Urinary bladder (tissue), 4 donors: ENCODE results near the gene TXNDC17. TPM values are rescaled to one million over a fixed set of nuclear protein-coding genes. Genes with fewer than 3 reads are reported as not detected.
"Not testable (repeated sequence)": the region's sequence is repeated elsewhere in the genome, so short reads cannot be mapped to it uniquely, and the experiment has no call there.

Experiments
- DNase-seq: peaks from one replicate; pipeline ENCODE4 v3.0.0-alpha.2; 2015; ENCODE audit errors: extremely low spot score
- H3K27ac ChIP-seq: one replicate; pipeline ENCODE4 v1.5.1; 2013; ENCODE audit warnings: low read depth, mild to moderate bottlenecking, moderate library complexity
- H3K36me3 ChIP-seq: one replicate; pipeline ENCODE4 v1.6.1; 2013; ENCODE audit warnings: mild to moderate bottlenecking, moderate library complexity; ENCODE audit not compliant: insufficient read depth
- H3K4me1 ChIP-seq: one replicate; pipeline ENCODE4 v1.6.1; 2013; ENCODE audit warnings: mild to moderate bottlenecking, moderate library complexity; ENCODE audit not compliant: insufficient read depth
- H3K4me3 ChIP-seq: one replicate; pipeline ENCODE4 v1.5.1; 2013; ENCODE audit warnings: low read depth, low read length
- WGBS: extraction: QIAGEN DNeasy Blood & Tissue Kit; methylation state at CpG from one replicate; pipeline ENCODE4 v1.1.7; 2013; 5-methylcytosine and 5-hydroxymethylcytosine counted together
- polyA plus RNA-seq: library from polyadenylated mRNA; stranded (reverse); fragments of 200-250 nt; gene quantifications from one replicate; pipeline ENCODE4 v1.2.3, GENCODE V29; 2013
- total RNA-seq: library from RNA; depleted of rRNA; stranded (reverse); fragments of >200 nt; gene quantifications from one replicate; pipeline ENCODE4 v1.2.3, GENCODE V29; 2014
- donor health status: healthy with polysubstance abuse.
- donor health status: healthy.

The TXNDC17 gene
- 34.0 TPM for total RNA-seq
- polyA plus RNA-seq = 164 TPM

GRCh38 chr17:6640536-6641246, at the start of gene TXNDC17, which contains the start of gene KIAA0753:
TXNDC17 (plus strand) TSS chr17:6641060; CDS start chr17:6641083, 23 bp downstream.
KIAA0753 (minus strand) TSS chr17:6640711; CDS start chr17:6635103, 5,608 bp downstream.
- Histone ChIP-seq H3K4me1 (no peaks in the 10 kb centered on the region), H3K36me3 (no peaks in the 10 kb centered on the region), H3K27ac (peak within 1 kb of the TSS; percentile 69), H3K4me3 (peak within 1 kb of the TSS; percentile 93)
- DNase-seq = peak; percentile 80
- WGBS = under 1% methylated on average over 52 of the region's 52 CpGs

DNA sequence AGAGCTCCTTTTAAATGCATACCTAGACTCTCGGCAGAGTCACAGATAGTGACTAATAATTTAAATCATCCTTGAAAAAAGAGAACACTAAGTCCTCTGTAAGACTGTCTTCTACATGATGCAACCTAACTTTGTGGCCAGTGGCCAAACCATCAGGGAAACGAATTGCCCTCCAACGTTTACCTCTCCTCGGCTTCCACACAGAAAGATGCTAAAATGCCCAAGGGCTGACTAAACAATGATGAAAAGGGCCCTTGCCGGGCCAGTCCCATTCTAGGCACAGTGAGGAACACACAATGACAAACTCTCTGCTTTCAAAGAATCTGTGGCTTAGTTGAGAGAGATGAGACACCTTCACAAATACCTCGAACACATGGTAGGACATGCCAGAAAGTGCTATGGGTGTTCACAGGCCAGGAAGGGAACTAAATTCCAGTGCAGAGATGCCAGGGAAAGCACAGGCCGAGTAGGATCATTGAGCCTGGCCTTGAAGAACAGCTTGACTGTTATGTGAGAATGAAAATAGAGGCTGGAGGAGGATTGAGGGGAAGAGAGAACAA, 49.2 kb upstream of the TXNDC17 start:
- no peaks in the 10 kb centered on the region for H3K4me1 ChIP-seq
- no peak overlapping the region for H3K27ac ChIP-seq
- H3K36me3 ChIP-seq = peaks cover 7% of the 10 kb centered on the region
- no peak for DNase-seq
- H3K4me3 ChIP-seq = no peak overlapping the region
- WGBS = 84% methylated on average over 7 of the region's 7 CpGs

DNA sequence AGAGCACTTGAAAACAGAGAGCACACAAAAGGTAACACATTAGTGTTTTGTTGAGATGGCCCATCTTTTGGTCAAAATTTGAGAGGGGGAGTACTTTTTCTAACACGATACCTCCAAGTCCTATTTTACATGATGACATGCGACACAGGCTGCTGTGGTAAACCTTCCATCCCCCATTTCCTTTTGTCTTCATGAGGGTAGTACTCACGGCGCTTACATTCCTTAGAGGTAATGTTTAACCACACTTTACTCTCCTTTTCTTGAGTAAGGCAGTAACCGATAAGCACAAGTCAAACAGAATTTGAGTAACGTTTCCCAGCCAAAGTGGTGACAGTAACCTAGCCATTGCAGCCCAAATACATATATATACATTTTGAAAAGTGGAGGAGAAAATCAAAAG, 48.7 kb upstream of the TXNDC17 start:
- H3K27ac ChIP-seq = no peak overlapping the region
- H3K36me3 ChIP-seq = peaks cover 7% of the 10 kb centered on the region
- WGBS = 81% methylated on average over 6 of the region's 6 CpGs
- no peak for DNase-seq
- no peaks in the 10 kb centered on the region for H3K4me1 ChIP-seq
- no peak overlapping the region for H3K4me3 ChIP-seq

DNA sequence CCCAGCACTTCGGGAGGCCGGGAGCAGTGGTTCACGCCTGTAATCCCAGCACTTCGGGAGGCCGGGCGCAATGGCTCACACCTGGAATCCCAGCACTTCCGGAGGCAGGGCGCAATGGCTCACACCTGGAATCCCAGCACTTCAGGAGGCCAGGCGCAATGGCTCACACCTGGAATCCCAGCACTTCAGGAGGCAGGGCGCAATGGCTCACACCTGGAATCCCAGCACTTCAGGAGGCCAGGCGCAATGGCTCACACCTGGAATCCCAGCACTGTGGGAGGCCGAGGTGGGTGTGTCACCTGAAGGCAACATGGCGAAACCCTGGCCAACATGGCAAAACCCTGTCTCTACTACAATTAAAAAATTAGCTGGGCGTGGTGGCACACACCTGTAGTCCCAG, 47.5 kb upstream of the TXNDC17 start:
- DNase-seq, H3K4me3 ChIP-seq, H3K36me3 ChIP-seq, H3K27ac ChIP-seq, H3K4me1 ChIP-seq: not testable (repeated sequence)
- 98% methylated on average over 14 of the region's 14 CpGs for WGBS

GRCh38 chr17:6596081-6596480, 44.8 kb upstream of the TXNDC17 start:
- 95% methylated on average over 7 of the region's 7 CpGs for WGBS
- Histone ChIP-seq H3K4me3 (no peak overlapping the region), H3K4me1 (no peaks in the 10 kb centered on the region), H3K36me3 (peaks cover 7% of the 10 kb centered on the region), H3K27ac (no peak overlapping the region)
- DNase-seq = no peak

- 84% methylated on average over 2 of the region's 2 CpGs for WGBS
- Histone ChIP-seq H3K4me3 (no peak overlapping the region), H3K4me1 (no peaks in the 10 kb centered on the region), H3K27ac (no peak overlapping the region), H3K36me3 (peaks cover 7% of the 10 kb centered on the region)
- no peak for DNase-seq
Observed at GRCh38 chr17:6596511-6596910, 44.3 kb upstream of the TXNDC17 start.

GRCh38 chr17:6596941-6597340, 43.9 kb upstream of the TXNDC17 start:
- Histone ChIP-seq H3K27ac (no peak overlapping the region), H3K36me3 (peaks cover 5% of the 10 kb centered on the region), H3K4me1 (no peaks in the 10 kb centered on the region), H3K4me3 (no peak overlapping the region)
- WGBS = 95% methylated on average over 4 of the region's 4 CpGs
- DNase-seq = no peak

GRCh38 chr17:6597727-6598126, 43.1 kb upstream of the TXNDC17 start:
- Histone ChIP-seq H3K4me1 (no peaks in the 10 kb centered on the region), H3K36me3 (peaks cover 3% of the 10 kb centered on the region), H3K4me3 (no peak overlapping the region), H3K27ac (no peak overlapping the region)
- no peak for DNase-seq
- WGBS = 54% methylated on average over 1 of the region's 1 CpG

GRCh38 chr17:6599364-6599763, 41.5 kb upstream of the TXNDC17 start:
- Histone ChIP-seq H3K36me3 (peaks cover 3% of the 10 kb centered on the region), H3K4me1 (no peaks in the 10 kb centered on the region), H3K27ac (no peak overlapping the region), H3K4me3 (no peak overlapping the region)
- no peak for DNase-seq

DNA sequence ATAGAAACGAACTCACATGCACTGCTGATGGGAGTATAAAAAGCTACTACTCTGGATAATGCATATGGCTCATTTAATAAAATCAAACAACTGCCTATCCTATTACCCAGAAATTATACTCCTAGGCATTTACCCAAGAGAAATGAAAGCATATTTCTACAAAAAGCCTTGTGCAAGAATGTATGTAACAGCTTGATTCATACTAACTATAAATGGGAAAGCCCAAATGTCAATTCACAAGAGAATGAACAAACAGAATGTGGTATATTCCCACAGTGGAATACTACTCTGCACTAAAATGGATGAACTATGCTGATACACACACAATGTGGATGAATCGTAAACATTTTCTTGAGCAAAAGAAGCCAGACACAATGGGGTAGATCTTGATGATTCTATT, 38.7 kb upstream of the TXNDC17 start:
- H3K27ac ChIP-seq = no peak overlapping the region
- no peak for DNase-seq
- H3K36me3 ChIP-seq = peaks cover 4% of the 10 kb centered on the region
- H3K4me3 ChIP-seq = no peak overlapping the region
- 93% methylated on average over 2 of the region's 2 CpGs for WGBS
- peaks cover 1% of the 10 kb centered on the region for H3K4me1 ChIP-seq

DNA sequence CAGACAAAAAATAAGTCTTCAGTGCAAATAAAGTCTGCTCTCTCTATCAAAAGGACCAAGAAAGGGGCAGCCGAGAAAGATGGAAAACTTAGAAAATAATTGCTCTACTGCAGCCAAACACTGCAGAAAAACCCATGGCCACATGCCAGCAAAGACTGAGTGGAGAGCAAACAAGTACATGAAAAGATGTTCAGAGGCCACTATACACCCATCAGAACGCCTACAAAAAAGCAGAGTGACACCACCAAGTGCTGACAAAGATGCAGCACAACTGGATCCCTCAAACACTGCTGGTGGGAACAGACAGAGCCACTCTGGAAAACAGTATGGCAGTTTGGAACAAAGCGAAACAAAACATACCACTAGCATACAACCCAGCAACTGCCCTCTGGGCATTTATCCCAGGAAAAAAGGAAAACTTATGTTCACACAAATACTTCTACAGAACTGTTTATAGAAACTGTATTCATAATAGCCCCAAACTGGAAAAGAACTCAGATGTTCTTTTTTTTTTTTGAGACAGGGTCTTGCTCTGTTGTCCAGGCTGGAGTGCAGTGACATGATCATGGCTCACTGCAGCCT, 37.0 kb upstream of the TXNDC17 start:
- Histone ChIP-seq H3K4me3 (no peak overlapping the region), H3K4me1 (peaks cover 1% of the 10 kb centered on the region), H3K36me3 (peaks cover 4% of the 10 kb centered on the region), H3K27ac (no peak overlapping the region)
- WGBS = 58% methylated on average over 3 of the region's 3 CpGs
- DNase-seq = no peak

DNA sequence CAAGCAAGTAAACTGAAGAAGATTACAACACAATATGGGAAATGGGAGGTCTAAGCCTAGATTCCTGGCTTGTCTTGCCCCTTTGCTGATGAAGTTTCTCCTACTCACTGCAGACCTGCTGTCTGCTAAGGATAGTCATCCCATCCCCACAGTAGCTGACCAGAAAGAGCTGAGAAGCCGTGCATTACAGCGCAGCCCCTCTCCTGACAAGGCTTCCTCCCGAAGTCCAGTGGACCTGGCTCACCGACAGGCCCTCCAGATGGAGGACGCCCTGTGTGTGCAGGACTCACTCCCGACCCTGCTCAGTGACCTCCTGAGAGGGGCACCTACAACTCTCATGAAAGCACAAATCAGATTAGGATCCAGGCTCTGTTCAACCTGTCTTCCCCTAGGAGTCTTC, 35.7 kb upstream of the TXNDC17 start:
- Histone ChIP-seq H3K36me3 (peaks cover 4% of the 10 kb centered on the region), H3K4me3 (no peak overlapping the region), H3K4me1 (peaks cover 1% of the 10 kb centered on the region), H3K27ac (no peak overlapping the region)
- no peak for DNase-seq
- 91% methylated on average over 6 of the region's 6 CpGs for WGBS

DNA sequence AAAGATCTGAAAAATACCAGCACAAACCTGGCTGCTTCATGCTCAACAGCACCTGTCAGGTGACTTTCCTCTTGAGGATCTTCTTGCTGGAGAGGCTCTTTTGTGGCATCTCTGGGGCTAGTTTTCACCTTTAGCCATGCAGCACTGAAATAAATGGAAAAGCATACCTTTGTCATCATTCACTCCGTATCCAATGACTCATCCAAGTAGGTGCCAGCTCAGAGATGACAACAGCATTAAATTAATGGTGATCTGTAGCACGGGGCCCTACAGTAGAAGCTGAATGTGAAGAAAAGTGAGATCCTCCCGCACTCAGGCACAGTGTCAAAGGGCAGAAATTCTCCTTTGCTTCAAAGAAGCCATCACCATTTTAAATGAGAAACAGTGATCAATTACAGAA, 32.5 kb upstream of the TXNDC17 start:
- Histone ChIP-seq H3K36me3 (peaks cover 7% of the 10 kb centered on the region), H3K27ac (no peak overlapping the region), H3K4me3 (no peak overlapping the region), H3K4me1 (peaks cover 1% of the 10 kb centered on the region)
- 90% methylated on average over 3 of the region's 3 CpGs for WGBS
- DNase-seq = no peak

DNA sequence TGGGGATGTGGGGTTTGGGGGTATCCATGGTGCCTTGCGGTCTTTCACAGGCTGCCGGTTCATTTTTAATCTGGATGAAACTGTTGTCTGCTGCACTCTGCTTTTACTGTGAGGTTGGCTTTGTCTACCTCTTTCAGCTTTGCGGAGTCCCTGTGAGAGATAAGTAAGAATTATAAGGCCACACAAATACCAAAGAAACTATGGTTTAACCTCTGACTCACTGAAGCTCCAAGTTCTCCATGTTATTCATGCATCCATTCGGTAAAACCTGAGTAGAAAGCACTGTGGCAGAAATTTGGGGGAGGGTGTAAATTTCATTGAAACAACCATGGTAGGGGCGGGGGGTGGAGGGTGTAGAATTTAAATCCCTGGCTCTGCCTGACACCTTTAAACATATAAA, 30.8 kb upstream of the TXNDC17 start:
- 96% methylated on average over 5 of the region's 5 CpGs for WGBS
- peaks cover 5% of the 10 kb centered on the region for H3K36me3 ChIP-seq
- no peak overlapping the region for H3K4me3 ChIP-seq

More for the DNA sequence above, 30.8 kb upstream of the TXNDC17 start:
- H3K4me1 ChIP-seq = peaks cover 1% of the 10 kb centered on the region
- no peak overlapping the region for H3K27ac ChIP-seq
- no peak for DNase-seq
